Bronchial epithelial cell (primary cell): ENCODE results near the gene KLK6. TPM values are rescaled to one million over a fixed set of nuclear protein-coding genes. Genes with fewer than 3 reads are reported as not detected.

Source experiments
- DNase-seq: peaks from one replicate; pipeline ENCODE4 v3.0.0-alpha.2; 2010; ENCODE audit warnings: low read depth
- FAIRE-seq: peaks from 2 replicates; lab custom pipeline; 2011; peaks lifted over from hg19 to GRCh38; lab: Jason Lieb, UNC
- H3K27me3 ChIP-seq: 2 replicates; pipeline ENCODE4 v1.5.1; 2011; ENCODE audit warnings: low read length; ENCODE audit not compliant: control insufficient read depth, insufficient read depth
- H3K36me3 ChIP-seq: 2 replicates; pipeline ENCODE4 v1.5.1; 2011; ENCODE audit warnings: low read length; ENCODE audit not compliant: control insufficient read depth, insufficient read depth
- H3K4me3 ChIP-seq: 2 replicates; pipeline ENCODE4 v1.5.1; 2011; ENCODE audit warnings: mild to moderate bottlenecking, low read depth, low read length, control low read depth
- total RNA-seq: library from RNA; depleted of rRNA; stranded (reverse); fragments of >200 nt; gene quantifications from 2 replicates; pipeline ENCODE4 v1.2.1, GENCODE V29; 2014
- TF ChIP-seq, protein P1 (sequence below): IDR thresholded peaks from 2 replicates; pipeline ENCODE4 v1.5.1; 2011; ENCODE audit warnings: mild to moderate bottlenecking, moderate library complexity, low read length, control low read depth, inconsistent platforms; ENCODE audit not compliant: insufficient read depth, severe bottlenecking

The KLK6 gene
- total RNA-seq, 1 donor from 2014 or later = 0.26 TPM

DNA sequence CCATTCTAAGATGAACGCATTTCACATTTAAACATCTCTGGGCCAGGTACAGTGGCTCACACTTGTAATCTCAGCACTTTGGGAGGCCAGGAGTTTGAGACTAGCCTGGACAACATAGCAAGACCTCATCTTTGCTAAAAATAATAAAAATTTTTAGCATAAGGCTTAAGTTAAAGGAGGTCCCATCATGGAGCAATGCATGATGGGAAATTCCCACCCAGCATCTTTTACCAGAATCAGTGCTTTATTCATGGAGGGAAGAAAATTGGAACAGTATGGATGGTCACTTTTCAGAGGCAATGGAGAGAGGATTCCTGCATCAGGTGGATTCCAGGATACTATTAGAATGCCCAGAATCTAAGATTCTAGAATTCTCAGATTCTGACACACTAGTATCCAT is 35.9 kb upstream of the KLK6 start:
- Histone ChIP-seq H3K27me3 (no peaks in the 10 kb centered on the region), H3K36me3 (no peaks in the 10 kb centered on the region), H3K4me3 (no peak overlapping the region)
- DNase-seq (no peak), FAIRE-seq (no peak)
- TF ChIP-seq, protein P1, sequence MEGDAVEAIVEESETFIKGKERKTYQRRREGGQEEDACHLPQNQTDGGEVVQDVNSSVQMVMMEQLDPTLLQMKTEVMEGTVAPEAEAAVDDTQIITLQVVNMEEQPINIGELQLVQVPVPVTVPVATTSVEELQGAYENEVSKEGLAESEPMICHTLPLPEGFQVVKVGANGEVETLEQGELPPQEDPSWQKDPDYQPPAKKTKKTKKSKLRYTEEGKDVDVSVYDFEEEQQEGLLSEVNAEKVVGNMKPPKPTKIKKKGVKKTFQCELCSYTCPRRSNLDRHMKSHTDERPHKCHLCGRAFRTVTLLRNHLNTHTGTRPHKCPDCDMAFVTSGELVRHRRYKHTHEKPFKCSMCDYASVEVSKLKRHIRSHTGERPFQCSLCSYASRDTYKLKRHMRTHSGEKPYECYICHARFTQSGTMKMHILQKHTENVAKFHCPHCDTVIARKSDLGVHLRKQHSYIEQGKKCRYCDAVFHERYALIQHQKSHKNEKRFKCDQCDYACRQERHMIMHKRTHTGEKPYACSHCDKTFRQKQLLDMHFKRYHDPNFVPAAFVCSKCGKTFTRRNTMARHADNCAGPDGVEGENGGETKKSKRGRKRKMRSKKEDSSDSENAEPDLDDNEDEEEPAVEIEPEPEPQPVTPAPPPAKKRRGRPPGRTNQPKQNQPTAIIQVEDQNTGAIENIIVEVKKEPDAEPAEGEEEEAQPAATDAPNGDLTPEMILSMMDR = no peak

DNA sequence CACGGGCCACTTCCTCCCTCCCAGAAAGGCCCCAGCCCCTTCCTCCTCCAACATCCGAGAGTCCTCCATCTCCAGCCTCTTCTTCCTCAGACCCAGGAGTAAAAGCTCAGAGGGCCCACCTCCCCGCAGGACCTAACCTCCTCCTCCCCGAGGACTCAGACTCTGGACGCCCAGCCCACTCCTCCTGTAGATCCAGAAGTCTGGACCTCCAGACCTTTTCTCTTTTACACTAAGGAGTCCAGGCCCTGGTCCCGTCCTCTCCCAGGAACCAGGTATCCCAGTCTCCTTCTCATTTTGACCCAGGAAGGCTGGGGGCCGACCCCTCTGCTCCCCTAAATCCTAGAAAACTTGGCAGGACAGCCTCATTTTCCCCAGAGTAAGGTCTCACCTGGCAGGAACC is 33.9 kb upstream of the KLK6 start:
- TF ChIP-seq, protein P1 = no peak
- FAIRE-seq = no peak
- H3K36me3 ChIP-seq = no peaks in the 10 kb centered on the region

DNA sequence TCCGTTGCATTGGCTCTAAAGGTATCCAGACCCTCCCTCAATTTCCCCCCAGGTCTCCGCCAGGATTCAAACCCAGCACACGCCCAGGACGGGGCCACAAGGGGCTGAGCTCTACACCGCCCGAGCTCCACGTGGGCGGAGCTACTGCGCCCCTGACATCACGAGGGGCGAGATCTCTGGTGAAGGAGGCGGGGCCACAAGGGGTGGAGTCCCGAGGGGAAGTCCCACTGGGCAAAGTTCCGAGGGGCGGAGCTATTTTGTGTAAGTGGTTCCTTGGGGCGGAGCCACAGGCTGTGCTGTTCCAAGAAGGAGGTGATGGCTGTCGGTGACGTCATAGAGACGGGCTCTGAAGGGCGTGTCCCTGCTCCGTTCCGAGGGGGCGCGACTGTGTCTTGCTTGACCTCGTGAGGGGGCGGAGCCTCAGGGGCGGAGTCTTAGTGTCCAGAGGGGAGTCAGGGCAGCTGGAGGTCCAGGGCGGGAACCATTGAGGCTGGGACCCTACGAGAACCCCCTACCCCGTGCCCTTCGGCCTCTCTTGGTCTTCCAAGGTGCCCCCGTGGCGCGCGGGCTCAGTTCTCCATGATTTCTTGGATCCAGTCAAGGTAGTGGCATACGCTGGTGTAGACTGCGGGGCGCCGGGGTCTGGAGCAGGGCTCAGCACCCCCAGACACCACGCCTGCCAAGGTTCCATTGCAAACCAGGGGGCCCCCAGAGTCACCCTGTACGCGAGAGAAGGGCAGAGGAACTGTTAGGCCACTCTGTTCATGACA is 33.3 kb upstream of the KLK6 start:
- peak; percentile 35 for DNase-seq

More for the DNA sequence above, 33.9 kb upstream of the KLK6 start:
- H3K4me3 ChIP-seq = no peak overlapping the region
- H3K27me3 ChIP-seq = no peaks in the 10 kb centered on the region
- DNase-seq = no peak

DNA sequence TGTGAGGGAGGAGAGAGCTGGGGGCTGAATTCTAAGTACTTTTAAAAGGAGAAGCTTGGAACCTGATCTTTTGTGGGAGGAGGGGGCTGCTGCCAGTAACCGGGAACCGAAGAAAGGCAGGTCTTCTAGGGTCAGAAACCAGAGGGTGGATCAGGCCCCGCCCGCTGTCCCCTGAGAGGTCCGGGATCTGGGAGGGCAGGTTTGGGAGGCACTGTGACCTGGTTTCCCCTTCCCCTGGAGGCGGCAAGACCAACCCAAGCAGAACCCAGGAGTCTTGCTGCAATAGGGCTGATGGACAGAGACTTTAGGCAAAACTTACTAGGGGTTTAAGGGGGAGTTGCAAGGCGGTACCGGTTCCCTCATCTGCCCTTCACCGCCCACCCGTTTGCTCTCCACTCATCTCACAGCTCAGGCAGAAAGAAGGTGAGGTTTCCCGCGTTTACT is 32.7 kb upstream of the KLK6 start:
- Histone ChIP-seq H3K4me3 (no peak overlapping the region), H3K27me3 (no peaks in the 10 kb centered on the region)

More for the DNA sequence above, 33.3 kb upstream of the KLK6 start:
- H3K27me3 ChIP-seq = no peaks in the 10 kb centered on the region
- no peaks in the 10 kb centered on the region for H3K36me3 ChIP-seq
- TF ChIP-seq, protein P1 = no peak
- no peak for FAIRE-seq
- no peak overlapping the region for H3K4me3 ChIP-seq

DNA sequence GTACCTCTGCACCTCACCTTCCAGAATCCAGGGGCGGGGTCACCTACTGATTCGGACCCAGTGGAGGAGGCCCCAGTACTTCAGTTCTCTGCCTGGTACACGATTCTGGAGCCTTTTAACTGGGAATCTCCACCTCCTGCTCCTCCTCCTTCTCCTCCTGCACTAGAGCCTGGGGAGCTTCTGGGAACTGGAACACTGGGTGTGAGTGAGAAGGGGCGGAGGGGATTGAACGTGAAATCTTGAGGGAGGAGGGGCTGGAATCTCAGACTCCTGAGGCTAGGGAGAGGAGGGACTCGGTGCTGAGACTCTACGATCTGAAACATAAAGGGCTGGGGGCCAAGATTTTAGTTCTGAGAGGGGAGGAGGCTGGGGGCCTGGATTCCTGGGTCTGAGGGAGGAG is 32.1 kb upstream of the KLK6 start, which contains the start of gene KLK8:
Gene KLK8, minus strand, starts transcription at position 90 of the 400 bp plus-strand sequence. CDS start 437 bp downstream, outside the sequence.
- H3K4me3 ChIP-seq = no peak within 1 kb of the TSS
- FAIRE-seq (no peak), DNase-seq (no peak)
- H3K36me3 ChIP-seq = no peaks in the 10 kb centered on the region
- TF ChIP-seq, protein P1 = no peak
- H3K27me3 ChIP-seq = no peaks in the 10 kb centered on the region

More for the DNA sequence above, 32.7 kb upstream of the KLK6 start:
- no peak for DNase-seq
- FAIRE-seq = no peak
- no peaks in the 10 kb centered on the region for H3K36me3 ChIP-seq
- TF ChIP-seq, protein P1 = no peak
